Prostate gland (tissue), 2 donors: ENCODE data around the gene GGACT.

Experiments
- CTCF ChIP-seq, 4 experiments: fragments of 200-600 bp in 2 of 4; fragments of 450-650 bp in 2 of 4; sonication (generic) in 2 of 4; IDR thresholded peaks; 1 replicate in 3 of 4; 2 replicates in 1 of 4; pipeline ENCODE4 v1.5.1; 2016 to 2019; ENCODE audit warnings: antibody characterized with exemption in 4 of 4, mild to moderate bottlenecking in 2 of 4, moderate library complexity in 2 of 4
- POLR2AphosphoS5 ChIP-seq: sonication (generic); formaldehyde crosslinking; IDR thresholded peaks from one replicate; pipeline ENCODE4 v1.6.1; 2017; ENCODE audit warnings: antibody characterized with exemption

- TF ChIP-seq POLR2AphosphoS5 (no peak), CTCF (IDR thresholded peaks at IDR 0.05) (no peak)
Measured at GRCh38 chr13:100584896-100585295, 3.7 kb downstream of the GGACT start.
